Mesenchymal stem cell (in vitro differentiated cells and primary cell): Measurements from ENCODE around the gene NARF.
"Not testable (repeated sequence)": the region's sequence is repeated elsewhere in the genome, so short reads cannot be mapped to it uniquely, and the experiment has no call there.

ENCODE experiments used
- DNase-seq: peaks from one replicate; pipeline ENCODE4 v3.0.0-alpha.2; 2013
- H2AFZ ChIP-seq: one replicate; pipeline ENCODE4 v1.6.1; 2013; ENCODE audit warnings: low read depth, mild to moderate bottlenecking, control low read depth, inconsistent platforms, low read length, moderate library complexity
- H2AK5ac ChIP-seq: 2 replicates; pipeline ENCODE4 v1.6.1; 2013; ENCODE audit warnings: low read length, moderate library complexity, mild to moderate bottlenecking, inconsistent platforms; ENCODE audit not compliant: severe bottlenecking
- H2BK120ac ChIP-seq: one replicate; pipeline ENCODE4 v1.6.1; 2013; ENCODE audit warnings: low read depth, mild to moderate bottlenecking, inconsistent platforms, low read length, moderate library complexity
- H2BK12ac ChIP-seq, 2 experiments: one replicate each; pipeline ENCODE4 v1.6.1; 2013; ENCODE audit warnings: inconsistent platforms in 2 of 2, low read length in 2 of 2, mild to moderate bottlenecking in 2 of 2, moderate library complexity in 2 of 2, control low read depth in 1 of 2
- H2BK15ac ChIP-seq: one replicate; pipeline ENCODE4 v1.6.1; 2013; ENCODE audit warnings: mild to moderate bottlenecking, low read depth, inconsistent platforms; ENCODE audit not compliant: poor library complexity, severe bottlenecking
- H2BK5ac ChIP-seq: 2 replicates; pipeline ENCODE4 v1.6.1; 2013; ENCODE audit warnings: low read depth, mild to moderate bottlenecking, low read length, control low read depth, inconsistent platforms; ENCODE audit not compliant: poor library complexity, severe bottlenecking
- H3K14ac ChIP-seq, 2 experiments: one replicate each; pipeline ENCODE4 v1.6.1; 2013; ENCODE audit warnings: inconsistent platforms in 2 of 2, low read length in 2 of 2, control low read depth in 1 of 2, mild to moderate bottlenecking in 1 of 2, moderate library complexity in 1 of 2
- H3K18ac ChIP-seq, 2 experiments: one replicate each; pipeline ENCODE4 v1.6.1; 2013; ENCODE audit warnings: inconsistent platforms in 2 of 2, low read length in 2 of 2, control low read depth in 1 of 2, low read depth in 1 of 2, mild to moderate bottlenecking in 1 of 2
- H3K23ac ChIP-seq, 2 experiments: one replicate each; pipeline ENCODE4 v1.6.1; 2013; ENCODE audit warnings: inconsistent platforms in 2 of 2, low read length in 2 of 2, mild to moderate bottlenecking in 2 of 2, moderate library complexity in 2 of 2, control low read depth in 1 of 2
- H3K27ac ChIP-seq: 2 replicates; pipeline ENCODE4 v1.5.1; 2013; ENCODE audit warnings: mild to moderate bottlenecking, moderate library complexity, low read length, control low read depth, inconsistent platforms; ENCODE audit not compliant: poor library complexity, severe bottlenecking
- H3K27me3 ChIP-seq, 2 experiments: 2 replicates each; pipeline versions ENCODE4 v1.6.1 to v1.7.0; 2013; ENCODE audit warnings: low read length in 2 of 2, mild to moderate bottlenecking in 2 of 2, moderate library complexity in 2 of 2, control low read depth in 1 of 2, inconsistent platforms in 1 of 2; ENCODE audit not compliant: control insufficient read depth in 1 of 2, insufficient read depth in 1 of 2
- H3K36me3 ChIP-seq, 2 experiments: 2 replicates each; pipeline versions ENCODE4 v1.6.1 to v1.7.0; 2013; ENCODE audit warnings: low read length in 2 of 2, control low read depth in 1 of 2, inconsistent platforms in 1 of 2, low read depth in 1 of 2, mild to moderate bottlenecking in 1 of 2; ENCODE audit not compliant: insufficient read depth in 2 of 2, control insufficient read depth in 1 of 2
- H3K4ac ChIP-seq, 2 experiments: one replicate each; pipeline ENCODE4 v1.6.1; 2013; ENCODE audit warnings: inconsistent platforms in 2 of 2, low read length in 2 of 2, mild to moderate bottlenecking in 2 of 2, moderate library complexity in 2 of 2, control low read depth in 1 of 2, low read depth in 1 of 2
- H3K4me1 ChIP-seq: 2 replicates; pipeline ENCODE4 v1.6.1; 2013; ENCODE audit warnings: low read depth, low read length, control low read depth; ENCODE audit not compliant: control insufficient read depth, insufficient read depth
- H3K4me2 ChIP-seq: 2 replicates; pipeline ENCODE4 v1.6.1; 2013; ENCODE audit warnings: low read length, mild to moderate bottlenecking, inconsistent platforms; ENCODE audit not compliant: poor library complexity, severe bottlenecking
- H3K4me3 ChIP-seq, 2 experiments: 2 replicates each; pipeline versions ENCODE4 v1.5.1 to v1.7.0; 2013; ENCODE audit warnings: low read length in 2 of 2, mild to moderate bottlenecking in 2 of 2, control low read depth in 1 of 2, low read depth in 1 of 2; ENCODE audit not compliant: insufficient read depth in 1 of 2
- H3K79me1 ChIP-seq: replicated peaks from 2 replicates; pipeline ENCODE4 v1.6.1; 2013; ENCODE audit warnings: mild to moderate bottlenecking, control low read depth, low read length, inconsistent platforms; ENCODE audit not compliant: poor library complexity, severe bottlenecking
- H3K9ac ChIP-seq: 2 replicates; pipeline ENCODE4 v1.7.0; 2013; ENCODE audit warnings: mild to moderate bottlenecking, low read length, moderate library complexity
- H3K9me3 ChIP-seq: 2 replicates; pipeline ENCODE4 v1.7.0; 2013; ENCODE audit warnings: mild to moderate bottlenecking, low read length; ENCODE audit not compliant: control insufficient read depth
- H4K8ac ChIP-seq: one replicate; pipeline ENCODE4 v1.6.1; 2013; ENCODE audit warnings: inconsistent platforms, mild to moderate bottlenecking, low read length, moderate library complexity
- H4K91ac ChIP-seq: one replicate; pipeline ENCODE4 v1.6.1; 2013; ENCODE audit warnings: mild to moderate bottlenecking, low read length, inconsistent platforms
- WGBS: methylation state at CpG from one replicate; pipeline ENCODE4 v1.1.7; 2013; ENCODE audit warnings: mixed read lengths; 5-methylcytosine and 5-hydroxymethylcytosine counted together

The NARF gene

DNA sequence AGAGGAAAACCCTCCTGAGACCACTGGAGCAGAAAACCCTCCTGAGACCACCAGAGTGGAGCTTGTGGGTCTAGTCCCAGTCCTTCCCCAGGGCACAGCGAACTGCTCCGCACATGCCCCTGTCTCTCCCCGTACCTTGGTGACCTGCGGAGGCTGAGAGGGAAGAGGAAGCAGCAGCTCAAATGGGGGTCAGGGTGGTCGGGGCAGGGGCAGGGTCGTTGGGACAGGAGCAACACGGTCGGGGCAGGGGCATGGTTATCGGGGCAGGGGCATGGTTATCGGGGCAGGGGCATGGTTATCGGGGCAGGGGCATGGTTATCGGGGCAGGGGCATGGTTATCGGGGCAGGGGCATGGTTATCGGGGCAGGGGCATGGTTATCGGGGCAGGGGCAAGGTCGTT lies 46.5 kb upstream of the NARF start:
- not testable (repeated sequence) for H3K9ac ChIP-seq, H3K4ac ChIP-seq, H2AK5ac ChIP-seq, H2BK15ac ChIP-seq, H3K27ac ChIP-seq, H3K23ac ChIP-seq, H3K4me3 ChIP-seq, H4K91ac ChIP-seq, H3K4me2 ChIP-seq, H3K14ac ChIP-seq, H4K8ac ChIP-seq, H3K9me3 ChIP-seq, DNase-seq, H2BK120ac ChIP-seq, H2BK12ac ChIP-seq, H2AFZ ChIP-seq, H3K18ac ChIP-seq, H2BK5ac ChIP-seq, H3K27me3 ChIP-seq
- WGBS: 95% methylated on average over 16 of the region's 16 CpGs
- peaks cover 12 to 23% of the 10 kb centered on the region in 2 experiments for H3K36me3 ChIP-seq
- peaks cover 37% of the 10 kb centered on the region for H3K4me1 ChIP-seq
- H3K79me1 ChIP-seq: peaks cover 21% of the 10 kb centered on the region

DNA sequence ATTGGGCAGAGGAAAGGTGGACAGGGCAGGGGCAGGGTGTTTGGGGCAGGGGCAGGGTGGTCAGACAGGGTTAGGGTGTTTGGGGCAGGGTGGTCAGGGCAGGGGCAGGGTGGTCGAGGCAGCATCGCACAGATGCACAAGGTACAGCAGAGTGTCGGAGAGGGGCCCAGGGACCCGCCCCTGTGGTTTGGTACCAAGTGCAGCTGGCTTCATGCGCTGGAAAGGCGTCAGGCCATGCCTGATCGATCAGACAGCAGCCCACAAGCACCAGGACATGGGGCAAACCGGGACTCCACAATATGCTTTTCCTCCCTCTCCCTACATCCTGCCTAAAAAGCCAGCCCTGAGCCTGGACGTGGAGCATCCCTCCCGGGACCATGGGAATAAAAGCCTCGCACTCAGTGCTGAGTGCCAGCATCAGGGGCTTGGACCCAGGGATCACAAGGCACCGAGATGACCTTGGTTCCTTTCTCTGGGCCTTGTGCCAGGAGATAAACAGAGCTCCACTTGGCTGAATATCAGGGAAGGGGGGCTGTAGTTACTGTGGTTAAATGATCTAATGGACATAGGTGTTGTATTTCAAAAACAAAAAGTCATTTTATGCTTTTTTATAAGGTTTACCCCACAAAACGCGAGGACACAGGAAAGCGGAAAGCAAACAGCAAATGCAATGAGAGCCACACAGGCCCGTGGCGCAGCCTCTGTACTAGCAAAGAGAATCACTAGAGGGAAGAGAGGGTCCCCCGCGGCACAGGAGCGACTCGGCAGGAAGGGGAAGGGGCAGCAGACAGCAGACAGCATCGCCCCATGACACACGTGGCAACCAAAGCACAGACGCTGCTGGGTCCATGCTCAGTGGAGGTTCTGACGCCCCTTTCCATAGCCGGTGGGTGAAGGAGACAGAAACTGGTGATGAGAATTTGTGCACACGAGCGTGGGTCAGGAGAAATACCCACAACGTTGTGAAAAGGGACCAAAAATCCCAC lies 45.7 kb upstream of the NARF start:
- Histone ChIP-seq H3K27ac (no peak overlapping the region), H4K8ac (no peak overlapping the region), H2BK5ac (no peak overlapping the region), H3K9ac (no peak overlapping the region), H3K14ac (no peak overlapping the region), H2AFZ (no peak overlapping the region), H3K9me3 (no peaks in the 10 kb centered on the region), H3K36me3 (peaks cover 12 to 23% of the 10 kb centered on the region in 2 experiments), H2BK12ac (no peak overlapping the region), H2BK120ac (no peak overlapping the region), H3K4ac (no peak overlapping the region), H3K4me3 (peak overlapping the region in 1 of 2 experiments; percentile 7), H4K91ac (no peak overlapping the region), H3K18ac (no peak overlapping the region), H3K4me2 (no peak overlapping the region), H3K4me1 (peaks cover 30% of the 10 kb centered on the region), H3K23ac (no peak overlapping the region), H3K79me1 (peaks cover 24% of the 10 kb centered on the region), H2AK5ac (no peak overlapping the region), H3K27me3 (no peaks in the 10 kb centered on the region), H2BK15ac (no peak overlapping the region)
- no peak for DNase-seq
- WGBS: 94% methylated on average over 26 of the region's 29 CpGs

- H3K36me3 ChIP-seq: peaks cover 8 to 18% of the 10 kb centered on the region in 2 experiments
- peak overlapping the region; percentile 15 for H3K9ac ChIP-seq
- H3K79me1 ChIP-seq: peaks cover 24% of the 10 kb centered on the region
- H3K4me1 ChIP-seq: peaks cover 23% of the 10 kb centered on the region
- peak; percentile 70 for DNase-seq
- H3K4me2 ChIP-seq: no peak overlapping the region
- no peaks in the 10 kb centered on the region for H3K9me3 ChIP-seq
- H3K4me3 ChIP-seq: no peak overlapping the region
- H4K8ac ChIP-seq: no peak overlapping the region
- no peak overlapping the region for H3K14ac ChIP-seq
- no peak overlapping the region for H3K18ac ChIP-seq
- no peak overlapping the region for H3K23ac ChIP-seq
- H2BK5ac ChIP-seq: no peak overlapping the region
- H2AK5ac ChIP-seq: no peak overlapping the region
- no peaks in the 10 kb centered on the region for H3K27me3 ChIP-seq
- no peak overlapping the region for H3K27ac ChIP-seq
- no peak overlapping the region for H2BK12ac ChIP-seq
- no peak overlapping the region for H2BK15ac ChIP-seq
- no peak overlapping the region for H3K4ac ChIP-seq
- 27% methylated on average over 37 of the region's 38 CpGs for WGBS
- H4K91ac ChIP-seq: no peak overlapping the region
- no peak overlapping the region for H2BK120ac ChIP-seq
- no peak overlapping the region for H2AFZ ChIP-seq
Measured at GRCh38 chr17:82414548-82415281, 43.8 kb upstream of the NARF start.

GRCh38 chr17:82415336-82415735 lies 43.2 kb upstream of the NARF start:
- no peak overlapping the region for H4K8ac ChIP-seq
- H3K4ac ChIP-seq: no peak overlapping the region
- no peaks in the 10 kb centered on the region for H3K27me3 ChIP-seq
- H4K91ac ChIP-seq: no peak overlapping the region
- H2AFZ ChIP-seq: no peak overlapping the region
- H2BK12ac ChIP-seq: no peak overlapping the region
- H2BK5ac ChIP-seq: no peak overlapping the region
- no peak overlapping the region for H3K4me2 ChIP-seq
- WGBS: 94% methylated on average over 26 of the region's 26 CpGs
- no peak overlapping the region for H3K4me3 ChIP-seq
- H3K14ac ChIP-seq: no peak overlapping the region
- H3K9me3 ChIP-seq: no peaks in the 10 kb centered on the region
- H2BK120ac ChIP-seq: no peak overlapping the region
- H3K27ac ChIP-seq: no peak overlapping the region
- H3K23ac ChIP-seq: no peak overlapping the region
- H3K9ac ChIP-seq: no peak overlapping the region
- H2BK15ac ChIP-seq: no peak overlapping the region
- peaks cover 8 to 16% of the 10 kb centered on the region in 2 experiments for H3K36me3 ChIP-seq
- no peak overlapping the region for H2AK5ac ChIP-seq
- H3K18ac ChIP-seq: no peak overlapping the region
- DNase-seq: no peak
- peaks cover 27% of the 10 kb centered on the region for H3K79me1 ChIP-seq
- H3K4me1 ChIP-seq: peaks cover 21% of the 10 kb centered on the region
